GM23338 (cell line): ENCODE data around the gene LCN10. TPM values are rescaled to one million over a fixed set of nuclear protein-coding genes. Genes with fewer than 3 reads are reported as not detected.

Source experiments
- ATAC-seq: fragments of 200-7000 bp; cut with Tn5 transposase; 3 replicates; pipeline ENCODE4 v1.9.1; 2020
- DNase-seq: peaks from one replicate; pipeline ENCODE4 v3.0.0-alpha.2; 2015; ENCODE audit warnings: low spot score
- H2AFZ ChIP-seq: fragments of 200-600 bp; sonication (generic); 2 replicates; pipeline ENCODE4 v1.8.0; 2016; ENCODE audit warnings: antibody characterized with exemption, mild to moderate bottlenecking, moderate library complexity
- H3F3A ChIP-seq: fragments of 200-600 bp; sonication (generic); replicated peaks from 2 replicates; pipeline ENCODE4 v1.8.0; 2017; ENCODE audit warnings: antibody characterized with exemption, mixed run types, low read depth
- H3K27ac ChIP-seq: fragments of 200-600 bp; sonication (generic); 2 replicates; pipeline ENCODE4 v1.6.1; 2016; ENCODE audit warnings: low read depth
- H3K27me3 ChIP-seq: fragments of 200-600 bp; sonication (generic); 2 replicates; pipeline ENCODE4 v1.8.0; 2016; ENCODE audit warnings: mild to moderate bottlenecking, mixed run types, moderate library complexity; ENCODE audit not compliant: insufficient read depth
- H3K36me3 ChIP-seq: fragments of 200-600 bp; sonication (generic); 2 replicates; pipeline ENCODE4 v1.8.0; 2016; ENCODE audit warnings: mild to moderate bottlenecking; ENCODE audit not compliant: insufficient read depth
- H3K4me1 ChIP-seq: fragments of 200-600 bp; sonication (generic); 2 replicates; pipeline ENCODE4 v1.8.0; 2016; ENCODE audit warnings: mild to moderate bottlenecking, moderate library complexity; ENCODE audit not compliant: insufficient read depth
- H3K4me2 ChIP-seq: fragments of 200-600 bp; sonication (generic); 2 replicates; pipeline ENCODE4 v1.7.1; 2017; ENCODE audit warnings: mixed run types
- H3K4me3 ChIP-seq: fragments of 200-600 bp; sonication (generic); 2 replicates; pipeline ENCODE4 v1.6.1; 2016; ENCODE audit warnings: mixed run types
- H3K79me2 ChIP-seq: fragments of 200-600 bp; sonication (generic); replicated peaks from 2 replicates; pipeline ENCODE4 v1.8.0; 2017; ENCODE audit warnings: mild to moderate bottlenecking; ENCODE audit not compliant: insufficient read depth
- H3K9me2 ChIP-seq: fragments of 200-600 bp; sonication (generic); 2 replicates; pipeline ENCODE4 v1.8.0; 2017; ENCODE audit not compliant: insufficient read depth
- H4K20me1 ChIP-seq: fragments of 200-600 bp; sonication (generic); replicated peaks from 2 replicates; pipeline ENCODE4 v1.8.0; 2017; ENCODE audit warnings: mild to moderate bottlenecking; ENCODE audit not compliant: insufficient read depth
- H3K27ac Mint-ChIP-seq: 2 replicates; pipeline ENCODE4 v1.8.0; 2020; ENCODE audit warnings: inconsistent platforms, mild to moderate bottlenecking, moderate library complexity, mixed read lengths
- H3K27me3 Mint-ChIP-seq: 3 replicates; pipeline ENCODE4 v1.8.0; 2022; ENCODE audit warnings: low read depth, mild to moderate bottlenecking, moderate library complexity, mixed read lengths, inconsistent platforms; ENCODE audit not compliant: insufficient read depth, poor library complexity
- H3K36me3 Mint-ChIP-seq: 3 replicates; pipeline ENCODE4 v1.8.0; 2021; ENCODE audit warnings: low read depth, mild to moderate bottlenecking, inconsistent platforms, moderate library complexity, mixed read lengths
- H3K4me1 Mint-ChIP-seq: 3 replicates; pipeline ENCODE4 v1.8.0; 2020; ENCODE audit warnings: mild to moderate bottlenecking, inconsistent platforms, mixed read lengths
- H3K4me3 Mint-ChIP-seq: 3 replicates; pipeline ENCODE4 v1.8.0; 2021; ENCODE audit warnings: moderate library complexity, mild to moderate bottlenecking, inconsistent platforms, mixed read lengths
- H3K9me3 Mint-ChIP-seq: 3 replicates; pipeline ENCODE4 v1.8.0; 2020; ENCODE audit warnings: moderate library complexity, mild to moderate bottlenecking, inconsistent platforms, mixed read lengths
- EZH2 ChIP-seq: fragments of 200-600 bp; sonication (generic); IDR thresholded peaks from one replicate; pipeline ENCODE4 v1.8.0; 2017; ENCODE audit warnings: antibody characterized with exemption, mild to moderate bottlenecking, low read depth; ENCODE audit not compliant: unreplicated experiment
- EZH2phosphoT487 ChIP-seq: fragments of 200-600 bp; sonication (generic); IDR thresholded peaks from one replicate; pipeline ENCODE4 v1.8.1; 2018; ENCODE audit warnings: antibody characterized with exemption; ENCODE audit not compliant: unreplicated experiment
- JUNB ChIP-seq: IDR thresholded peaks from one replicate; pipeline ENCODE4 v1.6.1; 2016; ENCODE audit warnings: antibody characterized with exemption; ENCODE audit not compliant: unreplicated experiment
- POLR2AphosphoS5 ChIP-seq: IDR thresholded peaks from 2 replicates; pipeline ENCODE4 v1.6.1; 2016; ENCODE audit warnings: antibody characterized with exemption, low read depth
- STAT1 ChIP-seq: IDR thresholded peaks from one replicate; pipeline ENCODE4 v1.6.1; 2016; ENCODE audit warnings: antibody characterized with exemption; ENCODE audit not compliant: unreplicated experiment
- ZNF114 ChIP-seq: fragments of 250-450 bp; sonication (Bioruptor Pico); IDR thresholded peaks from 2 replicates; pipeline ENCODE4 v1.5.0; 2020; ENCODE audit warnings: mild to moderate bottlenecking, moderate library complexity
- ZNF331 ChIP-seq: fragments of 250-450 bp; sonication (Bioruptor Pico); IDR thresholded peaks from 2 replicates; pipeline ENCODE4 v1.5.0; 2020; ENCODE audit warnings: low read depth, mild to moderate bottlenecking, moderate library complexity
- polyA plus RNA-seq: library from polyadenylated mRNA; unstranded; fragments of >200 nt; fragmentation: Nextera tagmentation; extraction: Ambion mirVana; gene quantifications from 2 replicates; pipeline ENCODE4 v1.2.1, GENCODE V29; 2016
- total RNA-seq: library from RNA; depleted of rRNA; stranded (reverse); fragments of >200 nt; shearing (Covaris generic); gene quantifications from 2 replicates; pipeline ENCODE4 v1.2.3, GENCODE V29; 2014
- TF ChIP-seq, protein P1 (sequence below): IDR thresholded peaks from 2 replicates; pipeline ENCODE4 v1.6.1; 2016; ENCODE audit warnings: antibody characterized with exemption
- TF ChIP-seq, protein P2 (sequence below), 2 experiments: fragments of 200-600 bp in 1 of 2; sonication (generic) in 1 of 2; conservative IDR thresholded peaks; 2 replicates each; pipeline versions ENCODE4 v1.5.1 to v1.6.1; 2016 to 2017; ENCODE audit warnings: antibody characterized with exemption in 2 of 2, low read depth in 2 of 2, mild to moderate bottlenecking in 2 of 2, moderate library complexity in 1 of 2
- TF ChIP-seq, protein P3 (sequence below): fragments of 250-450 bp; sonication (Bioruptor Pico); IDR thresholded peaks from 2 replicates; pipeline ENCODE4 v1.5.0; 2020; ENCODE audit warnings: mild to moderate bottlenecking, moderate library complexity

LCN10 gene
- total and polyA plus RNA-seq, 2 experiments from 2014 or later, result 0.45 to 0.74 TPM

DNA sequence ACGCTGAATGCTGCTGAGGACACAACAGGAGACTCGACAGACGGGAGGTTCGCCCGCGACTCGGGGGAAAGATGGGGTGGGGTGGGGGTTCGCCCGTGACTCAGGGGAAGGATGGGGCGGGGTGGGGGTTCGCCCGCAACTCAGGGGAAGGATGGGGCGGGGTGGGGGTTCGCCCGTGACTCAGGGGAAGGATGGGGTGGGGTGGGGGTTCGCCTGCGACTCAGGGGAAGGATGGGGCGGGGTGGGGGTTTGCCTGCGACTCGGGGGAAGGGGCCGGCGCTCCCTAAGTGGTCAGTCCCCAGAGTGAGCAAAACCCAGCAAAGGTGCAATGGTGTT lies 3.4 kb upstream of the LCN10 start (continued):
- TF ChIP-seq JUNB (no peak), STAT1 (no peak), ZNF114 (CRISPR knock-in tag) (no peak), EZH2phosphoT487 (no peak), ZNF331 (CRISPR knock-in tag) (no peak), POLR2AphosphoS5 (no peak)
- TF ChIP-seq, protein P1, sequence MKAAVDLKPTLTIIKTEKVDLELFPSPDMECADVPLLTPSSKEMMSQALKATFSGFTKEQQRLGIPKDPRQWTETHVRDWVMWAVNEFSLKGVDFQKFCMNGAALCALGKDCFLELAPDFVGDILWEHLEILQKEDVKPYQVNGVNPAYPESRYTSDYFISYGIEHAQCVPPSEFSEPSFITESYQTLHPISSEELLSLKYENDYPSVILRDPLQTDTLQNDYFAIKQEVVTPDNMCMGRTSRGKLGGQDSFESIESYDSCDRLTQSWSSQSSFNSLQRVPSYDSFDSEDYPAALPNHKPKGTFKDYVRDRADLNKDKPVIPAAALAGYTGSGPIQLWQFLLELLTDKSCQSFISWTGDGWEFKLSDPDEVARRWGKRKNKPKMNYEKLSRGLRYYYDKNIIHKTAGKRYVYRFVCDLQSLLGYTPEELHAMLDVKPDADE, result no peak

DNA sequence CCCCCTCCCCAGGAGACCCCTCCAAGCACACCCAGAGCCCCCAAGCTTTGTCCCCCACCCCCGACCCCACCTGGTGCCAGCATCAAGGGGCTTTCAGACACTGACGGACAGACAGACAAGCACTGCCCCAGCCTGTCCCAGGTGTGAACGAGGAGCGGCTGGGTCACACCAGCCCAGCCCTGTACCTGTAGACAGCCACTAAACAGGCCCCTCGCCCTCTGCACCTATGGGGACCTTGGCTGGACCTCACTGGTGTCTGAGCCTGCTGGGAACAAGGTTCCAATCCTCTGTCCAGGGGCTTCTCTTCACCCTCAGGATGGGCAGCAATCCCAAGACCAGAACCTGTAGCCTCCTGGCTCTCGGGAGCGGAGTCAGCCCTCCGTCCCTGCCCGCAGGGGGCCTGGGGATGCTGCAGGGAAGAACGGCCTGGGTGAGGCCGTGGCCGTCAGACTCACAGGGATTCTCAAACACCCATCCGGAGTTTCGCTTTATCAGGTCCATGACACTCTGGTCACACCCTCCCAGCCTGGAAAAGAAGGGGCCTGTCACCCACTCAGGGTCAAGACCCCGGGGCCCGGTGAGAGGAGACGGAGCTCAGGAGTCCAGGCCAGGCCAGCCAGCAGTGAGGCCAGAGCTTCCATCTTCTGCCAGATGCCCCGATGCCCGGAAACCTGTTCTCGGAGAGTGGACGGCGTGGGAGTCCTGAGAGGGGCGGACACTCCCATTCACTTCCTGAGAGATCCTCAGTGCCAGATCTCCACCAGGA lies 2.8 kb upstream of the LCN10 start:
- H3K27me3 Mint-ChIP-seq, result peaks cover 4% of the 10 kb centered on the region
- H3K36me3 Mint-ChIP-seq, result no peaks in the 10 kb centered on the region
- no peak for TF ChIP-seq POLR2AphosphoS5
- TF ChIP-seq EZH2phosphoT487, result no peak
- no peak for TF ChIP-seq ZNF114 (CRISPR knock-in tag)
- TF ChIP-seq, protein P1, result no peak
- TF ChIP-seq EZH2, result no peak
- no peak for TF ChIP-seq ZNF331 (CRISPR knock-in tag)
- TF ChIP-seq, protein P2, sequence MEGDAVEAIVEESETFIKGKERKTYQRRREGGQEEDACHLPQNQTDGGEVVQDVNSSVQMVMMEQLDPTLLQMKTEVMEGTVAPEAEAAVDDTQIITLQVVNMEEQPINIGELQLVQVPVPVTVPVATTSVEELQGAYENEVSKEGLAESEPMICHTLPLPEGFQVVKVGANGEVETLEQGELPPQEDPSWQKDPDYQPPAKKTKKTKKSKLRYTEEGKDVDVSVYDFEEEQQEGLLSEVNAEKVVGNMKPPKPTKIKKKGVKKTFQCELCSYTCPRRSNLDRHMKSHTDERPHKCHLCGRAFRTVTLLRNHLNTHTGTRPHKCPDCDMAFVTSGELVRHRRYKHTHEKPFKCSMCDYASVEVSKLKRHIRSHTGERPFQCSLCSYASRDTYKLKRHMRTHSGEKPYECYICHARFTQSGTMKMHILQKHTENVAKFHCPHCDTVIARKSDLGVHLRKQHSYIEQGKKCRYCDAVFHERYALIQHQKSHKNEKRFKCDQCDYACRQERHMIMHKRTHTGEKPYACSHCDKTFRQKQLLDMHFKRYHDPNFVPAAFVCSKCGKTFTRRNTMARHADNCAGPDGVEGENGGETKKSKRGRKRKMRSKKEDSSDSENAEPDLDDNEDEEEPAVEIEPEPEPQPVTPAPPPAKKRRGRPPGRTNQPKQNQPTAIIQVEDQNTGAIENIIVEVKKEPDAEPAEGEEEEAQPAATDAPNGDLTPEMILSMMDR (conservative IDR thresholded peaks at IDR 0.05; ENCODE audit: low read depth in 2 of 2), result no peak
- no peak for TF ChIP-seq STAT1
- no peak for TF ChIP-seq JUNB
- TF ChIP-seq, protein P3, sequence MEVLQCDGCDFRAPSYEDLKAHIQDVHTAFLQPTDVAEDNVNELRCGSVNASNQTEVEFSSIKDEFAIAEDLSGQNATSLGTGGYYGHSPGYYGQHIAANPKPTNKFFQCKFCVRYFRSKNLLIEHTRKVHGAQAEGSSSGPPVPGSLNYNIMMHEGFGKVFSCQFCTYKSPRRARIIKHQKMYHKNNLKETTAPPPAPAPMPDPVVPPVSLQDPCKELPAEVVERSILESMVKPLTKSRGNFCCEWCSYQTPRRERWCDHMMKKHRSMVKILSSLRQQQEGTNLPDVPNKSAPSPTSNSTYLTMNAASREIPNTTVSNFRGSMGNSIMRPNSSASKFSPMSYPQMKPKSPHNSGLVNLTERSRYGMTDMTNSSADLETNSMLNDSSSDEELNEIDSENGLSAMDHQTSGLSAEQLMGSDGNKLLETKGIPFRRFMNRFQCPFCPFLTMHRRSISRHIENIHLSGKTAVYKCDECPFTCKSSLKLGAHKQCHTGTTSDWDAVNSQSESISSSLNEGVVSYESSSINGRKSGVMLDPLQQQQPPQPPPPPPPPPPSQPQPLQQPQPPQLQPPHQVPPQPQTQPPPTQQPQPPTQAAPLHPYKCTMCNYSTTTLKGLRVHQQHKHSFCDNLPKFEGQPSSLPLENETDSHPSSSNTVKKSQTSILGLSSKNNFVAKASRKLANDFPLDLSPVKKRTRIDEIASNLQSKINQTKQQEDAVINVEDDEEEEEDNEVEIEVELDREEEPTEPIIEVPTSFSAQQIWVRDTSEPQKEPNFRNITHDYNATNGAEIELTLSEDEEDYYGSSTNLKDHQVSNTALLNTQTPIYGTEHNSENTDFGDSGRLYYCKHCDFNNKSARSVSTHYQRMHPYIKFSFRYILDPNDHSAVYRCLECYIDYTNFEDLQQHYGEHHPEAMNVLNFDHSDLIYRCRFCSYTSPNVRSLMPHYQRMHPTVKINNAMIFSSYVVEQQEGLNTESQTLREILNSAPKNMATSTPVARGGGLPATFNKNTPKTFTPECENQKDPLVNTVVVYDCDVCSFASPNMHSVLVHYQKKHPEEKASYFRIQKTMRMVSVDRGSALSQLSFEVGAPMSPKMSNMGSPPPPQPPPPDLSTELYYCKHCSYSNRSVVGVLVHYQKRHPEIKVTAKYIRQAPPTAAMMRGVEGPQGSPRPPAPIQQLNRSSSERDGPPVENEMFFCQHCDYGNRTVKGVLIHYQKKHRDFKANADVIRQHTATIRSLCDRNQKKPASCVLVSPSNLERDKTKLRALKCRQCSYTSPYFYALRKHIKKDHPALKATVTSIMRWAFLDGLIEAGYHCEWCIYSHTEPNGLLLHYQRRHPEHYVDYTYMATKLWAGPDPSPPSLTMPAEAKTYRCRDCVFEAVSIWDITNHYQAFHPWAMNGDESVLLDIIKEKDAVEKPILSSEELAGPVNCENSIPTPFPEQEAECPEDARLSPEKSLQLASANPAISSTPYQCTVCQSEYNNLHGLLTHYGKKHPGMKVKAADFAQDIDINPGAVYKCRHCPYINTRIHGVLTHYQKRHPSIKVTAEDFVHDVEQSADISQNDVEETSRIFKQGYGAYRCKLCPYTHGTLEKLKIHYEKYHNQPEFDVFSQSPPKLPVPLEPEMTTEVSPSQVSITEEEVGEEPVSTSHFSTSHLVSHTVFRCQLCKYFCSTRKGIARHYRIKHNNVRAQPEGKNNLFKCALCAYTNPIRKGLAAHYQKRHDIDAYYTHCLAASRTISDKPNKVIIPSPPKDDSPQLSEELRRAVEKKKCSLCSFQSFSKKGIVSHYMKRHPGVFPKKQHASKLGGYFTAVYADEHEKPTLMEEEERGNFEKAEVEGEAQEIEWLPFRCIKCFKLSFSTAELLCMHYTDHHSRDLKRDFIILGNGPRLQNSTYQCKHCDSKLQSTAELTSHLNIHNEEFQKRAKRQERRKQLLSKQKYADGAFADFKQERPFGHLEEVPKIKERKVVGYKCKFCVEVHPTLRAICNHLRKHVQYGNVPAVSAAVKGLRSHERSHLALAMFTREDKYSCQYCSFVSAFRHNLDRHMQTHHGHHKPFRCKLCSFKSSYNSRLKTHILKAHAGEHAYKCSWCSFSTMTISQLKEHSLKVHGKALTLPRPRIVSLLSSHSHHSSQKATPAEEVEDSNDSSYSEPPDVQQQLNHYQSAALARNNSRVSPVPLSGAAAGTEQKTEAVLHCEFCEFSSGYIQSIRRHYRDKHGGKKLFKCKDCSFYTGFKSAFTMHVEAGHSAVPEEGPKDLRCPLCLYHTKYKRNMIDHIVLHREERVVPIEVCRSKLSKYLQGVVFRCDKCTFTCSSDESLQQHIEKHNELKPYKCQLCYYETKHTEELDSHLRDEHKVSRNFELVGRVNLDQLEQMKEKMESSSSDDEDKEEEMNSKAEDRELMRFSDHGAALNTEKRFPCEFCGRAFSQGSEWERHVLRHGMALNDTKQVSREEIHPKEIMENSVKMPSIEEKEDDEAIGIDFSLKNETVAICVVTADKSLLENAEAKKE, result no peak

More for the DNA sequence above, 2.8 kb upstream of the LCN10 start:
- ATAC-seq (no peak), DNase-seq (no peak)
- Histone ChIP-seq H3K4me1 (no peaks in the 10 kb centered on the region), H2AFZ (no peak overlapping the region), H3K9me2 (no peaks in the 10 kb centered on the region), H4K20me1 (no peaks in the 10 kb centered on the region), H3K4me2 (no peak overlapping the region), H3K27me3 (no peaks in the 10 kb centered on the region), H3K27ac (no peak overlapping the region), H3F3A (no peaks in the 10 kb centered on the region), H3K36me3 (no peaks in the 10 kb centered on the region), H3K4me3 (no peak overlapping the region), H3K79me2 (no peaks in the 10 kb centered on the region)
- H3K9me3 Mint-ChIP-seq, result no peaks in the 10 kb centered on the region; the same call in 2 of the 3 replicates
- no peak overlapping the region for H3K27ac Mint-ChIP-seq
- peaks cover 2% of the 10 kb centered on the region; the same call in 1 of the 3 replicates for H3K4me1 Mint-ChIP-seq
- H3K4me3 Mint-ChIP-seq, result no peak overlapping the region
